Pancreas (tissue), 10 donors: ENCODE results near the gene UGT1A8. TPM values are rescaled to one million over a fixed set of nuclear protein-coding genes. Genes with fewer than 3 reads are reported as not detected.

Experiments
- ATAC-seq, 4 donors: fragments of 200-7000 bp; cut with Tn5 transposase; one replicate each; pipeline versions ENCODE4 v1.8.0 to v1.9.1; 2020; ENCODE audit warnings: mild to moderate bottlenecking in 4 of 4, moderate library complexity in 4 of 4
- DNase-seq, 6 donors: peaks; one replicate each; pipeline ENCODE4 v3.0.0-alpha.2; 2020
- FAIRE-seq: peaks from 2 replicates; lab custom pipeline; 2012; peaks lifted over from hg19 to GRCh38; lab: Jason Lieb, UNC
- H3K27ac ChIP-seq, 4 donors: fragments of 200-600 bp; sonication (generic); 1 replicate in 3 of 4; 2 replicates in 1 of 4; pipeline versions ENCODE4 v1.5.0 to v1.8.0; 2020
- H3K27me3 ChIP-seq, 4 donors: fragments of 200-600 bp; one replicate each; pipeline ENCODE4 v1.8.0; 2021
- H3K36me3 ChIP-seq, 3 donors: fragments of 200-600 bp; sonication (generic) in 1 of 3; one replicate each; pipeline versions ENCODE4 v1.5.0 to v1.8.0; 2020 to 2021
- H3K4me1 ChIP-seq, 3 donors: fragments of 200-600 bp; one replicate each; pipeline ENCODE4 v1.8.0; 2021
- H3K4me3 ChIP-seq, 4 donors: fragments of 200-600 bp; sonication (generic) in 2 of 4; one replicate each; pipeline versions ENCODE4 v1.5.0 to v1.8.0; 2020 to 2021
- H3K9me3 ChIP-seq, 4 donors: fragments of 200-600 bp; one replicate each; pipeline ENCODE4 v1.8.0; 2021
- WGBS, 2 donors: extraction: QIAGEN DNeasy Blood & Tissue Kit; methylation state at CpG; one replicate each; pipeline ENCODE4 v1.1.7; 2013; 5-methylcytosine and 5-hydroxymethylcytosine counted together
- intact Hi-C, 3 donors: fragments of 100-400 bp; cut with DNase I; formaldehyde crosslinking; loops; one replicate each; pipeline versions ENCODE4 v1.11.1 to v1.14.2; 2022
- polyA plus RNA-seq, 2 donors: library from polyadenylated mRNA; stranded (reverse); fragments of 200-250 nt; gene quantifications; one replicate each; pipeline ENCODE4 v1.2.3, GENCODE V29; 2013
- total RNA-seq, 6 donors: library from RNA; stranded (reverse); fragmentation: NEBNext Ultra II Directional in 4 of 6; extraction: Animal tissue kit (Norgen Biotek cat#: 25700) in 4 of 6; gene quantifications; one replicate each; pipeline versions ENCODE4 v1.2.1 to v1.2.4, GENCODE V29; 2021 to 2023
- TF ChIP-seq, protein P1 (sequence below), 4 donors: fragments of 200-600 bp; sonication (generic) in 3 of 4; IDR thresholded peaks; one replicate each; pipeline versions ENCODE4 v1.5.0 to v1.8.0; 2021; ENCODE audit warnings: antibody characterized with exemption in 4 of 4
- donor health status: healthy with polysubstance abuse.
- donor health status: DM: no; HTN: no; CAD: no; lungs with moderate emphysema.
- donor health status: DM: no; HTN: no; CAD: no.
- donor health status: control.
- donor health status: control.
- donor health status: Bipolar disorder and iron deficiency.
- donor health status: DM: yes; HTN: yes; CAD: no.
- donor health status: DM: no; HTN: no; CAD: no.
- donor health status: DM: no; HTN: no; CAD: no.
- donor health status: DM: yes; HTN: yes; CAD: no.

Gene UGT1A8
- total and polyA plus RNA-seq, 8 donors = 0.12 TPM; not detected in 7

- WGBS, 2 donors = 51 to 69% methylated on average over 7 of the region's 7 CpGs
- no peak for ATAC-seq
These were observed 146.8 kb downstream of the UGT1A8 start for GRCh38 chr2:233764264-233764663.

GRCh38 chr2:233764761-233765160 lies 147.3 kb downstream of the UGT1A8 start:
- FAIRE-seq (no peak), ATAC-seq (no peak)
- TF ChIP-seq, protein P1, sequence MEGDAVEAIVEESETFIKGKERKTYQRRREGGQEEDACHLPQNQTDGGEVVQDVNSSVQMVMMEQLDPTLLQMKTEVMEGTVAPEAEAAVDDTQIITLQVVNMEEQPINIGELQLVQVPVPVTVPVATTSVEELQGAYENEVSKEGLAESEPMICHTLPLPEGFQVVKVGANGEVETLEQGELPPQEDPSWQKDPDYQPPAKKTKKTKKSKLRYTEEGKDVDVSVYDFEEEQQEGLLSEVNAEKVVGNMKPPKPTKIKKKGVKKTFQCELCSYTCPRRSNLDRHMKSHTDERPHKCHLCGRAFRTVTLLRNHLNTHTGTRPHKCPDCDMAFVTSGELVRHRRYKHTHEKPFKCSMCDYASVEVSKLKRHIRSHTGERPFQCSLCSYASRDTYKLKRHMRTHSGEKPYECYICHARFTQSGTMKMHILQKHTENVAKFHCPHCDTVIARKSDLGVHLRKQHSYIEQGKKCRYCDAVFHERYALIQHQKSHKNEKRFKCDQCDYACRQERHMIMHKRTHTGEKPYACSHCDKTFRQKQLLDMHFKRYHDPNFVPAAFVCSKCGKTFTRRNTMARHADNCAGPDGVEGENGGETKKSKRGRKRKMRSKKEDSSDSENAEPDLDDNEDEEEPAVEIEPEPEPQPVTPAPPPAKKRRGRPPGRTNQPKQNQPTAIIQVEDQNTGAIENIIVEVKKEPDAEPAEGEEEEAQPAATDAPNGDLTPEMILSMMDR (IDR thresholded peaks at IDR 0.05) = no peak

More at GRCh38 chr2:233764264-233764663, 146.8 kb downstream of the UGT1A8 start:
- Histone ChIP-seq H3K36me3 (no peaks in the 10 kb centered on the region), H3K27ac (no peak overlapping the region), H3K27me3 (no peaks in the 10 kb centered on the region), H3K4me1 (no peaks in the 10 kb centered on the region), H3K9me3 (no peaks in the 10 kb centered on the region), H3K4me3 (no peak overlapping the region)
- intact Hi-C loops = no loop called here
- TF ChIP-seq, protein P1 (IDR thresholded peaks at IDR 0.05) = no peak
- DNase-seq (no peak), FAIRE-seq (no peak)

DNA sequence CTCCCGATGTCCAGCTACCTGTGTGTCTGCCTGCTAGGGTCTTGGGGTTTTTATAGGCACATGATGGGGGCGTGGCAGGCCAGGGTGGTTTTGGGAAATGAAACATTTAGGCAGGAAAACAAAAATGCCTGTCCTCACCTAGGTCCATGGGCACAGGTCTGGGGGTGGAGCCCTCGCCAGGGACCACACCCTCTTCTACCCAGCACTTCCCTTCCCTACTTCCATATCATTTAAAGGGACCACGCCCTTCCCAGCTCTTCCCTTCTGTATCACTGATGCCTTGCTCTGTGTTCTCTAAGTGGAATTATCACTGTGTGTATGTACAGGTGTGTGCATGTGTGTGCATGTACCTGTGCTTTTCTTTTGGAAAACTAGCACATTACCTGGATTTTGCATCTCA lies 149.0 kb downstream of the UGT1A8 start:
- no peak for DNase-seq
- TF ChIP-seq, protein P1 (IDR thresholded peaks at IDR 0.05) = no peak
- intact Hi-C loops = no loop called here
- no peak overlapping the region for H3K4me3 ChIP-seq
- ATAC-seq = no peak
- H3K27me3 ChIP-seq = no peaks in the 10 kb centered on the region
- H3K36me3 ChIP-seq = no peaks in the 10 kb centered on the region
- H3K9me3 ChIP-seq = no peaks in the 10 kb centered on the region
- no peak for FAIRE-seq
- no peak overlapping the region for H3K27ac ChIP-seq
- H3K4me1 ChIP-seq = no peaks in the 10 kb centered on the region
- WGBS, 2 donors = 61 to 72% methylated on average over 4 of the region's 4 CpGs

More at GRCh38 chr2:233764761-233765160, 147.3 kb downstream of the UGT1A8 start:
- no peak overlapping the region for H3K4me3 ChIP-seq
- no peaks in the 10 kb centered on the region for H3K36me3 ChIP-seq
- H3K4me1 ChIP-seq = no peaks in the 10 kb centered on the region
- H3K27ac ChIP-seq = no peak overlapping the region
- H3K9me3 ChIP-seq = no peaks in the 10 kb centered on the region
- DNase-seq = no peak
- no peaks in the 10 kb centered on the region for H3K27me3 ChIP-seq
- intact Hi-C loops = no loop called here
- 32 to 40% methylated on average over 3 of the region's 3 CpGs for WGBS, 2 donors

DNA sequence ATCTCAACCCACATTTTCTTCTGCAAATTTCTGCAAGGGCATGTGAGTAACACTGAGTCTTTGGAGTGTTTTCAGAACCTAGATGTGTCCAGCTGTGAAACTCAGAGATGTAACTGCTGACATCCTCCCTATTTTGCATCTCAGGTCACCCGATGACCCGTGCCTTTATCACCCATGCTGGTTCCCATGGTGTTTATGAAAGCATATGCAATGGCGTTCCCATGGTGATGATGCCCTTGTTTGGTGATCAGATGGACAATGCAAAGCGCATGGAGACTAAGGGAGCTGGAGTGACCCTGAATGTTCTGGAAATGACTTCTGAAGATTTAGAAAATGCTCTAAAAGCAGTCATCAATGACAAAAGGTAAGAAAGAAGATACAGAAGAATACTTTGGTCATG lies 150.6 kb downstream of the UGT1A8 start:
- TF ChIP-seq, protein P1 (IDR thresholded peaks at IDR 0.05) = no peak

DNA sequence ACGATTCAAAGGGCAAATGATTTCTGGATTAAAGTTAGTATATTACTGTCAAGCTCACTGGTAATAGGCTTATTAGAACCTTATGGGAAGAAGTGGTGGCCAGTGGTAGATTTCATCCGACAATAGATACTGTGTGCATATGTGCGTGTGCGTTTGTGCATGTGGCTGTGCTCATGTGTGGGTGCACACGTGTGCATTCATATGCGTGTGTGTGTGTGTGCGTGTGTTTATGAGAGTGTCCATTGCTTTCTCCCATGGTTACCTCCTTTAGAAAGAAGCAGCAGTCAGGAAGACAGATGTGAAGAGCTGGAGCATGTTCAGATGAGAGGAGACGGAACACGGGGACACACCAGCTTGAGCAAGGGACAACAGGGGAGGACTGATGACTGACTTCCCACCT lies 151.8 kb downstream of the UGT1A8 start:
- WGBS, 2 donors = 77 to 89% methylated on average over 9 of the region's 9 CpGs

More for the DNA sequence above, 150.6 kb downstream of the UGT1A8 start:
- no peak overlapping the region for H3K4me3 ChIP-seq
- H3K36me3 ChIP-seq = no peaks in the 10 kb centered on the region
- intact Hi-C loops = no loop called here
- H3K4me1 ChIP-seq = no peaks in the 10 kb centered on the region
- WGBS, 2 donors = 64 to 69% methylated on average over 4 of the region's 4 CpGs
- H3K27me3 ChIP-seq = no peaks in the 10 kb centered on the region
- no peak overlapping the region for H3K27ac ChIP-seq
- FAIRE-seq = no peak
- no peaks in the 10 kb centered on the region for H3K9me3 ChIP-seq
- ATAC-seq = no peak
- DNase-seq = no peak

More for the DNA sequence above, 151.8 kb downstream of the UGT1A8 start:
- no peak overlapping the region for H3K4me3 ChIP-seq
- H3K27ac ChIP-seq = no peak overlapping the region
- no peaks in the 10 kb centered on the region for H3K9me3 ChIP-seq
- TF ChIP-seq, protein P1 (IDR thresholded peaks at IDR 0.05) = no peak
- intact Hi-C loops = no loop called here
- H3K36me3 ChIP-seq = no peaks in the 10 kb centered on the region
- ATAC-seq (no peak), FAIRE-seq (no peak), DNase-seq (no peak)
- H3K4me1 ChIP-seq = no peaks in the 10 kb centered on the region
- H3K27me3 ChIP-seq = no peaks in the 10 kb centered on the region
